ENCODE measurements around the gene CKAP2L.

The CKAP2L gene

DNA sequence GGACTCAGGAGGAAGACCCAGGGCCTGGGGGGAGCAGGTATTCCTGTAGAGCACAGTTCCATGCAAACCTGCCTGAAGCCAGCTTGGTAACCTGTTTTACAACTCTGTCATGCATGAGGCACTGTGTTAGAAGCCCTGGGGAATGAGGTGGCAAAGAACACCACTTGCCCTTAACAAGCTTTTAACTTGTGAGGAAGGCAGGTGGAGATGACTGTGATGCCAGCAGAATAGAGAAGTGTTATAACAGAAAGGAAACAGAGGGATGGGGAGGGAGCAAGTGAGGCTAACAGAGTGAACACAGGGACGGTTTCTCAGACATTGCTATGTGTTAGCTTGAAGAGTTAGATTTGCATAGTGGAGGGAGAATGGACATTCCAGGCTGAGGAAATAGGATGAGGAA is 31.4 kb upstream of the CKAP2L start:
- TF ChIP-seq, protein P1, sequence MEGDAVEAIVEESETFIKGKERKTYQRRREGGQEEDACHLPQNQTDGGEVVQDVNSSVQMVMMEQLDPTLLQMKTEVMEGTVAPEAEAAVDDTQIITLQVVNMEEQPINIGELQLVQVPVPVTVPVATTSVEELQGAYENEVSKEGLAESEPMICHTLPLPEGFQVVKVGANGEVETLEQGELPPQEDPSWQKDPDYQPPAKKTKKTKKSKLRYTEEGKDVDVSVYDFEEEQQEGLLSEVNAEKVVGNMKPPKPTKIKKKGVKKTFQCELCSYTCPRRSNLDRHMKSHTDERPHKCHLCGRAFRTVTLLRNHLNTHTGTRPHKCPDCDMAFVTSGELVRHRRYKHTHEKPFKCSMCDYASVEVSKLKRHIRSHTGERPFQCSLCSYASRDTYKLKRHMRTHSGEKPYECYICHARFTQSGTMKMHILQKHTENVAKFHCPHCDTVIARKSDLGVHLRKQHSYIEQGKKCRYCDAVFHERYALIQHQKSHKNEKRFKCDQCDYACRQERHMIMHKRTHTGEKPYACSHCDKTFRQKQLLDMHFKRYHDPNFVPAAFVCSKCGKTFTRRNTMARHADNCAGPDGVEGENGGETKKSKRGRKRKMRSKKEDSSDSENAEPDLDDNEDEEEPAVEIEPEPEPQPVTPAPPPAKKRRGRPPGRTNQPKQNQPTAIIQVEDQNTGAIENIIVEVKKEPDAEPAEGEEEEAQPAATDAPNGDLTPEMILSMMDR (conservative IDR thresholded peaks at IDR 0.05; ENCODE audit: low read depth, low read length): no peak
- DNase-seq (ENCODE audit: low read depth): no peak
- H3K4me3 ChIP-seq (ENCODE audit: low read length): no peak overlapping the region

DNA sequence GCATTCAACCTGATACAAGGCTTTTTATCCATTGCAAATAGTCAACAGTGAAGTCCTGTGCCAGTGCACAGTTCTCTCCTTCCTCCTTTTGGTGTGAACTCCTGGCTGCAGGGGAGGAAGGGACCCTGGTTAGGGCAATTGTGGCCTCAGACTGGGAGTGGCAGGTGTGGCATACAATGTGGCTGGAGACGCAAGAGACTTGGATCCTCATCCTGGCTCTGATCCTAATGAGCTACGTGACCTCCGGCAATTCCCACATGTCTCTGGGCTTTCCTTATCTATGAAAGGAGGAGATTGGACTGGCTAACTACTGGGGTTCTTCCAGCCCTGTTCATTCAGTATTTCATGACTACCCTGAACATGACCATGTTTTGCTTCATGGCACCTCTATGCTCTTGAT is 30.4 kb upstream of the CKAP2L start:
- TF ChIP-seq, protein P1 (conservative IDR thresholded peaks at IDR 0.05; ENCODE audit: low read depth, low read length): no peak
- H3K4me3 ChIP-seq (ENCODE audit: low read length): no peak overlapping the region
- DNase-seq (ENCODE audit: low read depth): no peak

DNA sequence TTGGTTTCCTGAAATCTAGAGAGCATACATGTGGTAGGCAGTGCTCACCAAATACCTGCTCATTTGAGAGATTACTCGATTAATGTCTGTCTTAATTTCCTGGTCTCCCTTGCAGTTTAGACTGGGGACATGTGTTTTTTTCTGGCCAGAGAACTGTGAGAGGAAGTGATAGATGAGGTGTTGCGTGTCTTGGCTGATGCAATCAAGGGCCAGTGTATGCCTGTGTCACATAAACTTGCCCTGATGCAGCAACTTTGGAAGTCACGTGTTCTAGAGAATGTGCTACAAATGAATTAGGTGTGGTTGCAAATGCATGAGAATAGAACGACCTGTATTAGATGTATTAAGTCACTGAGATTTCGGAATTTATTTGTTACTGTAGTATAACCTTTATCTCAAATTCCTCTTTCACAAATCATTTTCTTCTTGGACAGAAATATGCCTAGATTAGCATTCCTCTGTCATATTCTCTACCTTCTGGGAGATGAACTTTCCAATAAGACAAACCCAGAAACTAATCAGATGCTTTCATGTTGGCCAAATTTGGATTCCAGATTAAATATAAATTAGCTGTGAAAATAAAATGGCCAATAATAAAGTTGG is 29.8 kb upstream of the CKAP2L start:
- TF ChIP-seq, protein P1 (conservative IDR thresholded peaks at IDR 0.05; ENCODE audit: low read depth, low read length): no peak
- no peak for DNase-seq (ENCODE audit: low read depth)

DNA sequence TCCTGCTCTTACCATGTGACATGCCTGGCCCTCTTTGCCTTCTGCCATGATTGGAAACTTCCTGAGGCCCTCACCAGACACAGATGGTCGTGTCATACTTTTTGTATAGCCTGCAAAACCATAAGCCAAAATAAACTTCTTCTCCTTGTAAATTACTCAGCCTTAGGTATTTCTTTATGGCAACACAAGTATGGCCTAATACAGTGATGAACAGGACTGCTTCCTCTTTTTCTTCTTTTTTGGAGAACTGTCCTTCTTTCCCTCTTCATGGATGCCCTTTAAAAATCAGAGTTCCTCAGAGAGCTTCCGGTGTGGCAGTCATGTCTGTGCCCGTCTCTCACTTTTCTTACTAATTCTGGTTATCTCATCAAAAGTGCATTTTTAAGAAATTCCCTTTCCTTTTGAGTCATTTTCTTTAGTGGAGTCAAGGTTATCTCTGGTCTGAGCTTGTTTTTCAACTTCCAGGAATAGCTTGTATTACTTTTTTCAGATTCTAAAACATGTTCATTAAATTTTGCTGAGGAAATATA is 29.1 kb upstream of the CKAP2L start:
- DNase-seq (ENCODE audit: low read depth): no peak
- no peak overlapping the region for H3K4me3 ChIP-seq (ENCODE audit: low read length)
- TF ChIP-seq, protein P1 (conservative IDR thresholded peaks at IDR 0.05; ENCODE audit: low read depth, low read length): no peak

More for the DNA sequence above, 29.8 kb upstream of the CKAP2L start:
- no peak overlapping the region for H3K4me3 ChIP-seq (ENCODE audit: low read length)

DNA sequence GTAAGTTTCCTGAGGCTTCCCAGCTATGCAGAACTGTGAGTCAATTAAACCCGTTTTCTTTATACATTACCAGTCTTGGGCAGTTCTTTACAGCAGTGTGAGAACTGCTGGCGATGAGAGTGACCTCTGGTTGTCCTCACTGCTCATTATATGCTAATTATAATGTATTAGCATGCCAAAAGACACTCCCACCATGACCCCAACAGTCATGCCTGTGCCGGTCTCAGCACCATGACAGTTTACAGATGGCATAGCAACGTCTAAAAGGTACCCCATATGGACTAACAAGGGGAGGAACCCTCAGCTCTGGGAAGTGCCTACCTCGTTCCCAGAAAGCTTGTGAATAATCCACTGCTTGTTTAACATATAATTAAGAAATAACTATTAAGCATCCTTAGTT is 28.0 kb upstream of the CKAP2L start:
- no peak overlapping the region for H3K4me3 ChIP-seq (ENCODE audit: low read length)
- TF ChIP-seq, protein P1 (conservative IDR thresholded peaks at IDR 0.05; ENCODE audit: low read depth, low read length): no peak
- no peak for DNase-seq (ENCODE audit: low read depth)

DNA sequence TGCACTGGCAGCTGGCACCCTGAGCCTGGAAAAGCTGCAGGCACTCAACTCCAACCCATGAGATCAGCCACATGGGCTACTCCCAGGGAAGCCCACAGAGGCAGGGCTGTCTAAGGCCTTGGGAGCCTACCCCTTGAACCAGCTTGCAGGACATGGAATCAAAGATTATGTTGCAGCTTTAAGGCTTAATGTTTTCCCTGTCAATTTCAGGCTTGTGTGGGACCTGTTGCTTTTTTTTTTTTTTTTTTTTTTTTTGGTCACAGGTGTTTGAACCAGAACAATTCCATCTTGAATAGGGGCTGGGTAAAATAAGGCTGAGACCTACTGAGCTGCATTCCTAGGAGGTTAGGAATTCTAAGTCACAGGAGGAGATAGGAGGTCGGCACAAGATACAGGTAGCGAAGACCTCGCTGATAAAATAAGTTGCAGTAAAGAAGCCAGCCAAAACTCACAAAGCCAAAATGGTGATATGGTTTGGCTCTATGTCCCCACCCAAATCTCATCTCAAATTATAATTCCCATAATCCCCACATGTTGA is 27.4 kb upstream of the CKAP2L start:
- TF ChIP-seq, protein P1 (conservative IDR thresholded peaks at IDR 0.05; ENCODE audit: low read depth, low read length): no peak
- H3K4me3 ChIP-seq (ENCODE audit: low read length): no peak overlapping the region
- DNase-seq (ENCODE audit: low read depth): no peak

DNA sequence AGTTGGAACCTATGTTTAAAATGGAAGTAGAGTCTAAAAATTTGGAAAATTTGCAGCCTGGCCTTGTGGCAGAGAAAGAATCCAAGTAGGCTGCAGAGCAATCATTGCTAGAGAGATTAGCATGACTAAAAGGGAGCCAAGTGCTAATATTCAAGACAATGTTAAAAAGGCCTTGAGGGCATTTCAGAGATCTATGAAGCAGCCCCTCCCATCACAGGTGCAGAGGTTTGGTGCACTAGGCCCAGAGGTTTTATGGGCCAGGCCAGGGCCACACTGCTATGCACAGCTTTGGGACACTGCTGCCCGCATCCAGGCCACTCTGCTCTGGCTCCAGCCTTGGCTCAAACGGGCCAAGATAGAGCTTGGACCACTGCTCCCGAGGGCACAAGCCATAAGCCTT is 26.6 kb upstream of the CKAP2L start:
- TF ChIP-seq, protein P1 (conservative IDR thresholded peaks at IDR 0.05; ENCODE audit: low read depth, low read length): no peak
- H3K4me3 ChIP-seq (ENCODE audit: low read length): no peak overlapping the region
- no peak for DNase-seq (ENCODE audit: low read depth)

Data from retinal pigment epithelial cell (primary cell).